Measurements from ENCODE around the gene GDF15. TPM values are rescaled to one million over a fixed set of nuclear protein-coding genes. Genes with fewer than 3 reads are reported as not detected.
"Not testable (repeated sequence)": the region's sequence is repeated elsewhere in the genome, so short reads cannot be mapped to it uniquely, and the experiment has no call there.

GDF15 gene, protein sequence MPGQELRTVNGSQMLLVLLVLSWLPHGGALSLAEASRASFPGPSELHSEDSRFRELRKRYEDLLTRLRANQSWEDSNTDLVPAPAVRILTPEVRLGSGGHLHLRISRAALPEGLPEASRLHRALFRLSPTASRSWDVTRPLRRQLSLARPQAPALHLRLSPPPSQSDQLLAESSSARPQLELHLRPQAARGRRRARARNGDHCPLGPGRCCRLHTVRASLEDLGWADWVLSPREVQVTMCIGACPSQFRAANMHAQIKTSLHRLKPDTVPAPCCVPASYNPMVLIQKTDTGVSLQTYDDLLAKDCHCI
- 0.78 TPM in 1 of 2 replicates, not detected in the other for total RNA-seq

GRCh38 chr19:18385675-18386542, at the start of gene GDF15:
GDF15 (plus strand) TSS chr19:18386158; CDS start chr19:18386190, 32 bp downstream.
- intact Hi-C loops (cut with micrococcal nuclease), result loop anchor here (5.0 kb wide), 2 partner anchors 41 to 194 kb away; partner anchors contain the start of gene MPV17L2

DNA sequence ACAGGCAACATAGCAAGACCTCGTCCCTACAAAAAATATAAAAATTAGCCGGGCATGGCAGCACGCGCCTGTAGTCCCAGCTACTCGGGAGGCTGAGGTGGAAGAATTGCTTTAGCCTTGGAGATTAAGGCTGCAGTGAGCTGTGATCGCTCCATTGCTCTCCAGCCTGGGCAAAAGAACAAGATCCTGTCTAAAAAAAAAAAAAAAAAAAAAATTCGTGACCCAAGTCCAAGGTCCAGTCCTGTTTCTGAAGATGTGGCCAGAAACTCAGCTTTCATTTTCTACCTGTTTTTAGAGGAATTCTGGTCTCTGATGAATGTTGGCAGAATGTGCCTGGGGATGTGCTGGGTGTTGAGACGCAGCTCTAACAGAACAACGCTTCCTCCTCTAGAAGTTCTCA, 47.4 kb upstream of the GDF15 start:
- intact Hi-C loops (cut with micrococcal nuclease), result no loop called here

- intact Hi-C loops (cut with micrococcal nuclease), result loop anchor here (2.0 kb wide), 1 partner anchor 17 kb away; the partner anchor contains the start of gene LSM4
Observed at GRCh38 chr19:18339723-18340122, 46.2 kb upstream of the GDF15 start.

- intact Hi-C loops (cut with micrococcal nuclease), result loop anchor here (2.0 kb wide), 1 partner anchor 18 kb away; the partner anchor contains the start of gene LSM4
Observed at GRCh38 chr19:18340190-18340989, 45.6 kb upstream of the GDF15 start, which contains the start of gene PGPEP1. PGPEP1 (plus strand) TSS chr19:18340598; CDS start chr19:18340682, 84 bp downstream.

DNA sequence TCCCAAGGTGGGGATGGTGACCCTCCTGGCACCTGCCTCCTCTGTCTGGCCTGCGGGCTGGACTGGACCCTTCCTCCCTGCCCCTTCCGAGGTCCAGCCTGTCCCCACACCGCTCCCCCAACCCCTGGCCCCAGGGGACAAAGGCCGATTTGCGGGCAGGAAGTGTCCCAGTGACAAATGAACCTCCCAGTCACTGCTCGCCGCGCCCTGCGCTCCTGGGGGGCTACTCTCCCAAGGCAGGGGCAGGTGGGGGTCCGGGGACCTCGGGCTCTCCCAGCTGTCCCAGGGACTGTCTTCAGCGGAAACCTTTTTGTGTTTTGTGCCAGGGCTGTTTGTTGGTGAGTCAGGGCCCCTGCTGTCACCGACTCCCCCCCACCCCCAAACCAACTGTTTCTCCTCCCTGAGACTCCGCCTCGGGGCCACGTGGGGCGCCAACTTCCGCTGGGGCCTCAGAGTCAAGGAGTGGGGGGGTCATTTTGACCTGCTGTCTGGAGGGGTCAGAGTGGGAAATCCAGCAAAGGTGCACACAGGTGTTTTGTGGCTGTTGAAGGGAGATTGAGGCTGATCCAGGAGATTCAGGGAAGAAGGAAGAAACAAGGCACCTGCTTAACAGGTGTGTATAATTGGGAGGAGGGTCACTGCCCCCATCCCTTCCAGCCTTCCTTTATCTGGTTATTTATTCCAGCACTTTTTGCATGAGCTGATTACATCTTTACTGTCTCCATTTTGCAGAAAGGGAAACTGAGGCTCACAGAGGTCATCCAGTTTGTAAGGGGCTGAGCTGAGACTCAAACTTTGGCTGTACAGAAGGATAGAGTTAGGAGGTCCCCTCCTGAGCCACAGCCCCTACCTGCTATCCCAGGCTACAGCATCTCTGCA, 44.7 kb upstream of the GDF15 start:
- intact Hi-C loops (cut with micrococcal nuclease), result loop anchor here (1.0 to 2.0 kb wide), 2 partner anchors 13 to 18 kb away; partner anchors contain the start of gene LSM4

DNA sequence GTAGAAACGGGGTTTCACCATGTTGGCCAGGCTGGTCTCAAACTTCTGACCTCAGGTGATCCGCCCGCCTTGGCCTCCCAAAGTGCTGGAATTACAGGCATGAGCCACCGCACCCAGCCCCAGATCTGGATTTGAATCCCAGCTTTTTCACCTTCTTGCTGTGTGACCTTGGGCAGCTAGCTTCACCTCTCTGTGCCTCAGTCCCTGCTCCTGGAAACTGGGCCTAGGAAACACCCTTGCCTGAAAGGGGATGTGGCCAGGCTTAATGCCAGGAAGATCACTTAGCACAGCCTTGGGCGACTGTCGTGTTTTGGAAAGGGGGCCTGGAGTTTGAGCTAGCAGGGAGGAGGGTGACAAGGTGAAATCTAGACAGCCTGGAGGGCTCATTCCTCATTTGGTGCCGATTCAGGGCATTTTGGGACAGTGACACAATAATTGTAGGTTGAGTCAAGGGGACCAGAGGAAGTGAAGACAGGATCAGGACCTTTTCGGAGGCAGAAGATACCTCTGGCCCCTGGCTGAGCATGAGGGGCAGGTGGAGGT, 43.8 kb upstream of the GDF15 start:
- intact Hi-C loops (cut with micrococcal nuclease), result no loop called here

- intact Hi-C loops (cut with micrococcal nuclease), result no loop called here
Observed at GRCh38 chr19:18344582-18344950, 41.4 kb upstream of the GDF15 start.

- intact Hi-C loops (cut with micrococcal nuclease), result no loop called here
Observed at GRCh38 chr19:18345296-18345695, 40.7 kb upstream of the GDF15 start.

DNA sequence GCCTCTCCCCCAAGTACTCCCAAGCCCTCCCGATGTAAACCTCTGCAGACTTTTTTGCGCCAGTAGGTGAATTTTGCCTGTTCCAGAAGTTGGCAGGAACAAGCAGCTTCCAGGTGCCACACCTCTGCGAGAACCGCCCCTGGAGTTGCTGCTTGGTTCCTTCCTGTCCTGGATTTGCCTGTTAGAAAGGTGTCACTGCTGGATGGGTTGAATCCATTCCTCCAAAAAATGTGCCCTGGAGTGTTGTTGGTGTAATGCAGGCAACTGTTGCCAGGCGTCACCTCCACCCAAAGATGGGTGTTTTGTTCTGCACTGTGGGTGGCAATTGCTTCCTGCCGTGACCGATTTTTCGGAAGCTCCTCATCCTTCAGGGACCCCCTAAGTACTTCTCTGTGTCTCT, 39.9 kb upstream of the GDF15 start:
- intact Hi-C loops (cut with micrococcal nuclease), result no loop called here

DNA sequence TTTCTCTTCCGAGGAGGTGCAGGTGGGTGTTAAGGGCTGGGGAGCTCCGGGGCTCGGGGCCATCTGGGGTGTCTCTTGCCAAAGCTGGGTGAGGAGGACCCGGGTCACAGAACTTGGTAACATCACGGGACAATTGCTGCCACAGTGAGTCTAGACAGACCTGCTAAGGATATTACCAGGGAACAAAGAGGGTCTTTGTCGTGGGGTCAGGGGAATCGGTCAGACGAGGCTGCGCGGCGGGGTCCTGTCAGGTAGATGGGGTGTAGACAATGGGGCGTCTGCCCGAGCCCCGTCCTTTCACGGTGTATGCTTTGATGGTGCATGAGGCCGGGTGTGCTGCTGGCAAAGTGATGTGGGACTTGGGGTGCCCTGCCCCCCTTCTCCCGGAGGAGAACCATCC, 37.8 kb upstream of the GDF15 start:
- intact Hi-C loops (cut with micrococcal nuclease), result loop anchor here (2.0 kb wide), 1 partner anchor 63 kb away; no protein-coding TSS in a partner anchor

DNA sequence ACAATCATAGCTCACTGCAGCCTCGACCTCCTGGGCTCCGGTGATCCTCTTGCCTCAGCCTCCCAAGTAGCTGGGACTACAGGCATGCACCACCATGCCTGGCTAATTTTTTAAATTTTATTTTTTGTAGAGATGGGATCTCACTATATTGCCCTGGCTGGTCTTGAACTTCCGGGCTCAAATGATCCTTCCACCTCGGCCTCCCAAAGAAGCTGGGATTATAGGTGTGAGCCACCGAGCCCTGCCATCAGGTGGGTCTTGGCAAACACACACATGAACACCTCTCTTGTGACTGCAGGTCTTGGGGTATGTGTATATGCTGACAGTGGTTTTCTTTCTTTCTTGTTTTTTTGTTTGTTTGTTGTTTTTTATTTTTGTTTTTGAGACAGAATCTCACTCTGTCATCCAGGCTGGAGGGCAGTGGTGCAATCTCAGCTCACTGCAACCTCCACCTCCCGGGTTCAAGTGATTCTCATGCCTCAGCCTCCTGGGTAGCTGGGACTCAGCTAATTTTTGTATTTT, 37.1 kb upstream of the GDF15 start:
- intact Hi-C loops (cut with micrococcal nuclease), result loop anchor here (2.0 kb wide), 1 partner anchor 62 kb away; no protein-coding TSS in a partner anchor

DNA sequence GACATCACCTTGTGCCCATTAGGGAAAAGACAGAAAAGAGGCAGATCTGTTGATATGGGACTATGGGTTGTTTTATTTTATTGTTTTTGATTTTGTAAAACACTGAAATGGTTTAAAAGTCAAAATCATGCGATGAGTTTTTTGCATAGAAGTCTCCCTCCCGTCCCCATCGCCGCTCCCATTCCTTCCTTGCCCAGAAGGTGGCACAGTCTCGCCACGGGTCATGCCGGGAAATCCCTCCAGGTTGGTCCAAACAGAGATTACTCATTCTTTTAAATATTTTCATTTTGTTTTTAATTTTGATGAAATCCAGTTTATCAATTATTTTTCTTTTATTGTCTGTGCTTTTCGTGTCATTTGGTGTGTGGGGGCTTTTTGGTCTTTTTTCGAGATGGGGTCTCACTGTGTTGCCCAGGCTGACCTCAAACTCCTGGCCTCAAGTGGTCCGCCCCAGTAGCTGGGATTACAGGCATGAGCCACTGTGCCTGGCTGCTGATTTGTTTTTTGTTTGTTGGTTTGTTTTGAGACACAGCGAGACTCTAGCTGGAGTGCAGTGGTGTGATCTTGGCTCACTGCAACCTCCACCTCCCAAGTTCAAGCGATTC, 36.3 kb upstream of the GDF15 start:
- intact Hi-C loops (cut with micrococcal nuclease), result loop anchor here (2.0 kb wide), 1 partner anchor 61 kb away; no protein-coding TSS in a partner anchor

- intact Hi-C loops (cut with micrococcal nuclease), result no loop called here
Observed at GRCh38 chr19:18350490-18350889, 35.5 kb upstream of the GDF15 start.

- intact Hi-C loops (cut with micrococcal nuclease), result no loop called here
Observed at GRCh38 chr19:18351544-18351943, 34.4 kb upstream of the GDF15 start.

- intact Hi-C loops (cut with micrococcal nuclease), result no loop called here
Observed at GRCh38 chr19:18353378-18354005, 32.5 kb upstream of the GDF15 start.

DNA sequence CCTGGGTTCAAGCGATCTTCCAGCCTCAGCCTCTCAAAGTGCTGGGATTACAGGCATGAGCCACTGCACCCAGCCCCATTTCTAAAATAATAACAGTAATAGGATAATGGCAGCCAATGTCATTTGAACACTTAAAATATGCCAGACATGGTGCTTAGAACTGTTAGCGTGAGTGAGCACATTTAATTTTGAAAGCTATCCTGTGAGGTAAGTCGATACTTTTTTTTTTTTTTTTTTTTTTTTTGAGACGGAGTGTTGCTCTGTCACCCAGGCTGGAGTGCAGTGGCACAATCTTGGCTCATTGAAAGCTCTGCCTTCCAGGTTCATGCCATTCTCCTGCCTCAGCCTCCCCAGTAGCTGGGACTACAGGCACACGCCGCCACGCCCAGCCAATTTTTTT, 31.2 kb upstream of the GDF15 start:
- intact Hi-C loops (cut with micrococcal nuclease), result not testable (repeated sequence)

- intact Hi-C loops (cut with micrococcal nuclease), result no loop called here
Observed at GRCh38 chr19:18357041-18357440, 28.9 kb upstream of the GDF15 start.

DNA sequence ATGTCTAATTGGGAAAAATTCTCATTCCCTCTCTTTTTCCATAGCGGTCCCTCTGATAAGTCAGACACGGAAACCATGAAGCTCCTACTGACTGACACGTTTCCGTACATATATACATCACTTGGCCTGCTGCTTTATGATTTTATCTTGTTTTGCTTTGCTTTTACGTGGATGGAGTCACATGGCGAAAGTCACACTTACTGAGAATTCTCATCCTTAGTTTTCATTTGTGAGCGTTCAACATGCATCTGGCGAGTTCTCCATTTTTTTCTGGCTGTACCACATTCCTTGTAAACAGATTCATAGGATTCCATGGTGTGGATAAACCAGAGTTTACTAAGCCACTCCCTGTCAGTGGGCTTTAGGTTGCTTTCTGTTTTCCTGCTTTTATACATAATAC, 24.3 kb upstream of the GDF15 start:
- intact Hi-C loops (cut with micrococcal nuclease), result no loop called here

Data from T-helper 1 cell treated with Interleukin-12 subunit alpha and Interleukin-12 subunit beta and Interleukin-4 antibody, amounts not matched to agents 30 ng/mL and 1 ng/mL, for 36 hours (primary cell).